Lower leg skin (tissue), 3 donors: ENCODE data around the gene SCUBE1.

ENCODE experiments used
- POLR2A ChIP-seq, 2 donors: fragments of 450-650 bp; IDR thresholded peaks; one replicate each; pipeline ENCODE4 v1.6.1; 2016 to 2017; ENCODE audit warnings: antibody characterized with exemption in 2 of 2, mild to moderate bottlenecking in 1 of 2, moderate library complexity in 1 of 2
- TF ChIP-seq, protein P1 (sequence below), 3 donors: fragments of 450-650 bp; IDR thresholded peaks; one replicate each; pipeline ENCODE4 v1.5.1; 2016; ENCODE audit warnings: antibody characterized with exemption in 3 of 3, mild to moderate bottlenecking in 3 of 3, moderate library complexity in 2 of 3

DNA sequence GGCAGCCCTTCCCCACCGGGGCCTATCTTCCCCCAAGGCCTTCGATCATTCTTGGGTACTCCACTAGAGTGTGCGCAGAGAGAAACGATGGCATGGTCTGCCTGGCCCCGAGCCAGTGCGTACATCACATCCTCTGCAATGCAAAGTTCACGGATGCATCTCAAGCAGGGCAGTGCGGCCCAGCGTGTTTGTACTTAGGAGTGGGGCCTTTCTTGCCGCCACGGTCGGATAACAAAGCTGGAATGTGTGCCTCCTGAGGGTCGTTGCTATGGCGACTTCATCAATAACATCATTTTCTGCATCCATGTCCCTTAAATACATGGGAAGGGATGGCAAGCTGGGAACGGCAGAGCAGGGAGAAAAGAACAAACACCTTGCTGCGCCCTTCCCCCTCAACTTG lies 73.9 kb downstream of the SCUBE1 start:
- TF ChIP-seq, protein P1, sequence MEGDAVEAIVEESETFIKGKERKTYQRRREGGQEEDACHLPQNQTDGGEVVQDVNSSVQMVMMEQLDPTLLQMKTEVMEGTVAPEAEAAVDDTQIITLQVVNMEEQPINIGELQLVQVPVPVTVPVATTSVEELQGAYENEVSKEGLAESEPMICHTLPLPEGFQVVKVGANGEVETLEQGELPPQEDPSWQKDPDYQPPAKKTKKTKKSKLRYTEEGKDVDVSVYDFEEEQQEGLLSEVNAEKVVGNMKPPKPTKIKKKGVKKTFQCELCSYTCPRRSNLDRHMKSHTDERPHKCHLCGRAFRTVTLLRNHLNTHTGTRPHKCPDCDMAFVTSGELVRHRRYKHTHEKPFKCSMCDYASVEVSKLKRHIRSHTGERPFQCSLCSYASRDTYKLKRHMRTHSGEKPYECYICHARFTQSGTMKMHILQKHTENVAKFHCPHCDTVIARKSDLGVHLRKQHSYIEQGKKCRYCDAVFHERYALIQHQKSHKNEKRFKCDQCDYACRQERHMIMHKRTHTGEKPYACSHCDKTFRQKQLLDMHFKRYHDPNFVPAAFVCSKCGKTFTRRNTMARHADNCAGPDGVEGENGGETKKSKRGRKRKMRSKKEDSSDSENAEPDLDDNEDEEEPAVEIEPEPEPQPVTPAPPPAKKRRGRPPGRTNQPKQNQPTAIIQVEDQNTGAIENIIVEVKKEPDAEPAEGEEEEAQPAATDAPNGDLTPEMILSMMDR (IDR thresholded peaks at IDR 0.05) = no peak
- no peak for TF ChIP-seq POLR2A (IDR thresholded peaks at IDR 0.05)
